Neuronal stem cell (in vitro differentiated cells): ENCODE data around the gene CELSR2.

Source experiments
- DNase-seq: peaks from one replicate; pipeline ENCODE4 v3.0.0-alpha.2; 2013; ENCODE audit warnings: low spot score
- H2AFZ ChIP-seq: one replicate; pipeline ENCODE4 v1.6.1; 2013; ENCODE audit warnings: mild to moderate bottlenecking, low read length, inconsistent platforms
- H2AK5ac ChIP-seq: 2 replicates; pipeline ENCODE4 v1.6.1; 2013; ENCODE audit warnings: low read depth, mild to moderate bottlenecking, inconsistent platforms, low read length, moderate library complexity, mixed read lengths
- H2BK120ac ChIP-seq: 2 replicates; pipeline ENCODE4 v1.6.1; 2013; ENCODE audit warnings: low read depth, mild to moderate bottlenecking, inconsistent platforms, low read length, moderate library complexity, mixed read lengths
- H2BK12ac ChIP-seq: one replicate; pipeline ENCODE4 v1.6.1; 2013; ENCODE audit warnings: low read length, inconsistent platforms
- H2BK15ac ChIP-seq: 2 replicates; pipeline ENCODE4 v1.6.1; 2013; ENCODE audit warnings: mild to moderate bottlenecking, low read length, inconsistent platforms, mixed read lengths
- H2BK5ac ChIP-seq: one replicate; pipeline ENCODE4 v1.6.1; 2013; ENCODE audit warnings: inconsistent platforms, mild to moderate bottlenecking, low read length, moderate library complexity
- H3K14ac ChIP-seq: one replicate; pipeline ENCODE4 v1.6.1; 2013; ENCODE audit warnings: low read length, inconsistent platforms
- H3K18ac ChIP-seq: 2 replicates; pipeline ENCODE4 v1.6.1; 2013; ENCODE audit warnings: low read length, inconsistent platforms
- H3K23ac ChIP-seq: 2 replicates; pipeline ENCODE4 v1.6.1; 2013; ENCODE audit warnings: low read depth, mild to moderate bottlenecking, mixed read lengths, low read length, inconsistent platforms; ENCODE audit not compliant: poor library complexity
- H3K27ac ChIP-seq: replicated peaks from 3 replicates; pipeline ENCODE4 v1.5.1; 2013; ENCODE audit warnings: low read length, inconsistent platforms
- H3K27me3 ChIP-seq, 3 experiments: 2 replicates each; pipeline ENCODE4 v1.6.1; 2013; ENCODE audit warnings: low read length in 3 of 3, mild to moderate bottlenecking in 2 of 3, inconsistent platforms in 1 of 3, low read depth in 1 of 3, mixed read lengths in 1 of 3, moderate library complexity in 1 of 3; ENCODE audit not compliant: control insufficient read depth in 3 of 3, insufficient read depth in 3 of 3
- H3K36me3 ChIP-seq, 2 donors: replicated peaks in 1 of 2; 2 replicates each; pipeline ENCODE4 v1.6.1; 2013; ENCODE audit warnings: low read length in 2 of 2; ENCODE audit not compliant: control insufficient read depth in 2 of 2, insufficient read depth in 2 of 2
- H3K4ac ChIP-seq: 2 replicates; pipeline ENCODE4 v1.6.1; 2013; ENCODE audit warnings: inconsistent platforms, mild to moderate bottlenecking, low read length, moderate library complexity
- H3K4me1 ChIP-seq, 2 donors: 1 replicate in 1 of 2; 2 replicates in 1 of 2; pipeline ENCODE4 v1.6.1; 2013; ENCODE audit warnings: low read length in 2 of 2, low read depth in 1 of 2; ENCODE audit not compliant: control insufficient read depth in 2 of 2, insufficient read depth in 1 of 2
- H3K4me2 ChIP-seq: one replicate; pipeline ENCODE4 v1.6.1; 2013; ENCODE audit warnings: mild to moderate bottlenecking, low read length, inconsistent platforms; ENCODE audit not compliant: insufficient read depth, poor library complexity, severe bottlenecking
- H3K4me3 ChIP-seq, 2 donors: 2 replicates each; pipeline ENCODE4 v1.5.1; 2013; ENCODE audit warnings: low read length in 2 of 2, mild to moderate bottlenecking in 2 of 2, inconsistent platforms in 1 of 2, moderate library complexity in 1 of 2
- H3K79me1 ChIP-seq: one replicate; pipeline ENCODE4 v1.6.1; 2013; ENCODE audit warnings: low read depth, mild to moderate bottlenecking, inconsistent platforms, low read length, moderate library complexity
- H3K9ac ChIP-seq: one replicate; pipeline ENCODE4 v1.6.1; 2013; ENCODE audit warnings: mild to moderate bottlenecking, low read depth, low read length, inconsistent platforms; ENCODE audit not compliant: poor library complexity
- H3K9me3 ChIP-seq, 2 donors: replicated peaks in 1 of 2; 2 replicates each; pipeline versions ENCODE3 to v1.6.1; 2013; ENCODE audit warnings: low read length in 2 of 2, mild to moderate bottlenecking in 2 of 2, inconsistent platforms in 1 of 2, low read depth in 1 of 2, mixed read lengths in 1 of 2, moderate library complexity in 1 of 2; ENCODE audit not compliant: control insufficient read depth in 2 of 2, insufficient read depth in 1 of 2
- H4K8ac ChIP-seq: one replicate; pipeline ENCODE4 v1.6.1; 2013; ENCODE audit warnings: low read depth, mild to moderate bottlenecking, inconsistent platforms, low read length, moderate library complexity
- H4K91ac ChIP-seq: one replicate; pipeline ENCODE4 v1.6.1; 2013; ENCODE audit warnings: low read length, low read depth, mild to moderate bottlenecking, inconsistent platforms; ENCODE audit not compliant: poor library complexity
- WGBS, 2 donors: extraction: QIAGEN DNeasy Blood & Tissue Kit; methylation state at CpG; one replicate each; pipeline ENCODE4 v1.1.7; 2013; ENCODE audit warnings: missing lambda C conversion rate in 2 of 2, mixed read lengths in 1 of 2; ENCODE audit not compliant: insufficient read length in 2 of 2, insufficient replicate concordance in 1 of 2; ENCODE audit errors: extremely low coverage in 2 of 2; 5-methylcytosine and 5-hydroxymethylcytosine counted together

CELSR2 gene

DNA sequence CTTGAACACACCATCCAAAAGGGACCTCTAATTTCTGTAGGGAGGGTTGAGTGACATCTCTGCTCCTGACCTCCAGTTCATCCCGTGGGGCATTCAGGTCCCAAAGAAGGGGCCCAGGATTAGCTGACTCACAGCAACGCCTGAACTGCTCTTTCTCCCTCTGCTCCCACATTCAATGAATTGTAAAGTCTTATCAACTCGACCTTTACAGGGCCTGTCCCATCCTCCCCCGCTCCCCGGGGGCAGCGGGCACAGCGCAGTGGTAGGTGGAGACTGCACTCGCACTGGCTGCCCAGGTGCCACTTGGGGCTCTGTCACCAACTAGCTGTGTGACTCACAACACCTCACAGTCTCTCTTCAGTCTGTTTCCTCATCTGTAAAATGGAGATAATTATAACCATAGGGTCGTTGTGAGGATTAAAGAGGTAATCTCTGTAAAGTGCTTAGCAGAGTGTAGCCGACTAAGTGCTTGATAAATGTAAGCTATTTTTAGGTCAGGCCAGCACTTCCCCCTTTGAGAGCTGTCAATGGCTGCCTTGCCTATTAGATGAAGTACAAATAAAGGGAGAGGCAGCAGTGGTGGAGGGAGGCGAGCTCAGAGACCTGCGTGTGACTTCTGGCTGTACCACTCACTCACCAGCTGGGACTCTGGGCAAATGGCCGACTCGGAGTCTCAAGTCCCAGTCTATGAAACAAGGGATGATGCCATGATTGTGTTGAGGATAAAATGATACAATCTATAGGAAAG is 58.1 kb downstream of the CELSR2 start:
- peak overlapping the region; percentile 72 for H3K27ac ChIP-seq
- WGBS, 2 donors = no CpG with 5 or more reads among the region's 14 CpGs

DNA sequence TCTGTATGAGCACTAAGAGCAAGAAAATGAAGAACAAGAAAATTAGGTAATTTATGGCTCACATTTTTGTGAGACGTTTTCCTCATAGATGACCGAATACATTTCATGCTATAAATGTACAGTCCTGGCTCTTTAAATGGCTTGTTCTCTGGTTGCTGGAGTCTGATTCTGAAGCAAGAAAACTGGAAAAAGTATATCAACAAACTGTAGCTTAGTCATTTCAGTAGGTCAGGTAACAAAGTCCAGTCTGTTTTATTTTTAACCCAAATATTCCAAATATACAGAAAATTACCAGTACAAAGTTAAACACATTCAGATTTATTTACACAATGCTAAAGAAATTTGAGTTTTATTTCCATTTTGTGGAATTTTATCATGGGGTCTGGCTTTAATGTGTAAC is 60.0 kb downstream of the CELSR2 start:
- H3K4me2 ChIP-seq = no peak overlapping the region
- no peaks in the 10 kb centered on the region for H3K79me1 ChIP-seq
- no peak overlapping the region for H2BK12ac ChIP-seq
- no peaks in the 10 kb centered on the region for H3K9me3 ChIP-seq
- no peak overlapping the region for H2AFZ ChIP-seq
- no peak overlapping the region for H3K4ac ChIP-seq
- H3K18ac ChIP-seq = no peak overlapping the region
- H4K91ac ChIP-seq = no peak overlapping the region
- H3K14ac ChIP-seq = no peak overlapping the region
- WGBS, 2 donors = no CpG with 5 or more reads among the region's 2 CpGs
- H3K36me3 ChIP-seq = peaks cover 10 to 33% of the 10 kb centered on the region in 2 donors
- no peak for DNase-seq
- no peak overlapping the region for H3K23ac ChIP-seq
- no peak overlapping the region for H3K4me3 ChIP-seq
- H3K27me3 ChIP-seq = no peaks in the 10 kb centered on the region
- H4K8ac ChIP-seq = no peak overlapping the region
- no peak overlapping the region for H2BK5ac ChIP-seq
- H3K4me1 ChIP-seq = peaks cover 14 to 24% of the 10 kb centered on the region in 2 donors
- no peak overlapping the region for H2AK5ac ChIP-seq
- H2BK15ac ChIP-seq = no peak overlapping the region
- H2BK120ac ChIP-seq = no peak overlapping the region
- no peak overlapping the region for H3K9ac ChIP-seq
- H3K27ac ChIP-seq = no peak overlapping the region

More for the DNA sequence above, 58.1 kb downstream of the CELSR2 start:
- H3K9ac ChIP-seq = no peak overlapping the region
- H3K4me2 ChIP-seq = no peak overlapping the region
- H3K14ac ChIP-seq = no peak overlapping the region
- peak; percentile 23 for DNase-seq
- H2BK12ac ChIP-seq = no peak overlapping the region
- H3K36me3 ChIP-seq = peaks cover 0 to 15% of the 10 kb centered on the region in 2 donors
- no peak overlapping the region for H3K23ac ChIP-seq
- H4K91ac ChIP-seq = no peak overlapping the region
- no peak overlapping the region for H2BK15ac ChIP-seq
- no peak overlapping the region for H2BK5ac ChIP-seq
- no peak overlapping the region for H2AFZ ChIP-seq
- no peak overlapping the region for H3K4ac ChIP-seq
- H2BK120ac ChIP-seq = no peak overlapping the region
- H3K4me1 ChIP-seq = peaks cover 14 to 24% of the 10 kb centered on the region in 2 donors
- H2AK5ac ChIP-seq = no peak overlapping the region
- peak overlapping the region; percentile 72 for H3K18ac ChIP-seq
- no peaks in the 10 kb centered on the region for H3K27me3 ChIP-seq
- H4K8ac ChIP-seq = no peak overlapping the region
- no peak overlapping the region for H3K4me3 ChIP-seq
- H3K9me3 ChIP-seq = no peaks in the 10 kb centered on the region
- H3K79me1 ChIP-seq = no peaks in the 10 kb centered on the region

DNA sequence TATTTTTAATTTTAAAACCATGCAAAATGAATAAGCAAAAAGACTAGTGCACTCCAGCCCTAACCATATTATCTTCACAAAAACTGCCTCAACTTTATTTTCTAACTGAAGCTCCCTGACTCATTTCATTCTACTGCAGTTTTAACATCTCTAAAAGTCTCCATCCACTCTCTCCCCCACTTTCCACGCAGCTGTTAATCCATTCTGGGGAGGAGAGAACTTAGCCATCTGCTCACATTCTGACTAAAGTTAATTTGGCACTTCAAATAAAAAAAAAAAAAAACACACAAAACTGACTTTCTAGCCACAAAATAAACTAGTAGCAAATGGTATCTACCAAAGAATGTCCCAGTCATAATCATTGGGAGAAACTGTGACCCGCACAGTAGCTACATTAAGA is 62.9 kb downstream of the CELSR2 start:
- Histone ChIP-seq H4K91ac (no peak overlapping the region), H3K9ac (no peak overlapping the region), H3K9me3 (no peaks in the 10 kb centered on the region), H2BK15ac (no peak overlapping the region), H3K14ac (no peak overlapping the region), H3K18ac (no peak overlapping the region), H3K27ac (no peak overlapping the region), H3K79me1 (no peaks in the 10 kb centered on the region), H2AFZ (no peak overlapping the region), H2BK12ac (no peak overlapping the region), H3K36me3 (peaks cover 20 to 62% of the 10 kb centered on the region in 2 donors), H2AK5ac (no peak overlapping the region), H3K4me2 (no peak overlapping the region), H3K4ac (no peak overlapping the region), H4K8ac (no peak overlapping the region), H2BK120ac (no peak overlapping the region), H3K4me1 (peaks cover 5 to 8% of the 10 kb centered on the region in 2 donors), H3K27me3 (no peaks in the 10 kb centered on the region), H2BK5ac (no peak overlapping the region), H3K23ac (no peak overlapping the region), H3K4me3 (no peak overlapping the region)
- no peak for DNase-seq
- no CpG with 5 or more reads among the region's 2 CpGs for WGBS, 2 donors

DNA sequence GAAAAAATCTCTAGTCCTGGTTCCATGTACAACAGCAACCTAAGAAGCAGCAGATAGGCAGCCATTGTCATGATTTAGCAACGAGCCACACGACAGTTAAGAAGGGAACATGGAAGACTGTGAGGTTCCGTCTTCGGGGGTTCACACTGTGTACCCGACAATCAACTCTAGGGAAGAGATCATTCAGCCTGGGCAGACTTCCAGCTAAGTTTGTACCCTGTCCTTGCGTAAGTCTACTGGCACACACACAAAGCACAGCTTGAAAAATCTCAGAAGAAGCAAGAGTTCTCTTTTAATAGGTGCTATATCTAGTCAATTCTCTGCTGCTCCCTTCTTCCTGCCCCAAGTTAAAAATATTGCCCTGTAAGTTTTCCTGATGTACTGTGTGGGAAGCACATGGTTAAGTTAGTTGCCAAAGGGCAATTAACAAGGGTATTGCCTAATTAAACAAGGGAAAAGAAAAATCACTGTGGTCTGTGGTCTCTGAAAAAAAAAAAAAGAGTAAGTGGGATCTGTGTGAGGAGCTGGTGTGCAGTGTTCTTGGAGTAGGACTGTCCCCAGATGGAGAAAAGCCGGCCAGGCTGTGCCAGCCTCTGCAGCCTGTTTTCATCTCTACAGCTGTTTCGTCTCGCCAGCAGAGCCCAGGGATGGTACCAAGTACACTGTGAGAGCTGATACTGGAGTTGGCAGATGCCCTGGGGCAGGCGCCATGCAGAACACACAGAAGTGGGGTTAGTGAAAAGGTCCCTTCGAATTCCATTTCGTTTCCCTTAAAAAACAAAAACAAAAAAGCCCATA is 63.8 kb downstream of the CELSR2 start:
- Histone ChIP-seq H2BK12ac (no peak overlapping the region), H3K4ac (no peak overlapping the region), H3K18ac (no peak overlapping the region), H2AK5ac (no peak overlapping the region), H3K27me3 (no peaks in the 10 kb centered on the region), H3K9me3 (peaks cover 0 to 3% of the 10 kb centered on the region in 2 donors), H3K4me3 (no peak overlapping the region), H3K4me2 (no peak overlapping the region), H4K91ac (no peak overlapping the region), H2BK15ac (no peak overlapping the region), H3K79me1 (no peaks in the 10 kb centered on the region), H3K27ac (no peak overlapping the region), H3K14ac (no peak overlapping the region), H2BK120ac (no peak overlapping the region), H4K8ac (no peak overlapping the region), H2AFZ (no peak overlapping the region), H3K36me3 (peaks cover 27 to 72% of the 10 kb centered on the region in 2 donors), H3K23ac (no peak overlapping the region), H3K9ac (no peak overlapping the region), H3K4me1 (no peaks in the 10 kb centered on the region), H2BK5ac (no peak overlapping the region)
- no CpG with 5 or more reads among the region's 12 CpGs for WGBS, 2 donors
- DNase-seq = no peak
